COLO668 (cell line): ENCODE results near the gene MAML2.

Experiments used
- DNase-seq: peaks from one replicate; lab custom pipeline; 2025; ENCODE audit not compliant: unreplicated experiment; lab: John Stamatoyannopoulos, UW

MAML2 gene

GRCh38 chr11:96161307-96162089 lies 181.5 kb downstream of the MAML2 start:
- DNase-seq: no peak

DNA sequence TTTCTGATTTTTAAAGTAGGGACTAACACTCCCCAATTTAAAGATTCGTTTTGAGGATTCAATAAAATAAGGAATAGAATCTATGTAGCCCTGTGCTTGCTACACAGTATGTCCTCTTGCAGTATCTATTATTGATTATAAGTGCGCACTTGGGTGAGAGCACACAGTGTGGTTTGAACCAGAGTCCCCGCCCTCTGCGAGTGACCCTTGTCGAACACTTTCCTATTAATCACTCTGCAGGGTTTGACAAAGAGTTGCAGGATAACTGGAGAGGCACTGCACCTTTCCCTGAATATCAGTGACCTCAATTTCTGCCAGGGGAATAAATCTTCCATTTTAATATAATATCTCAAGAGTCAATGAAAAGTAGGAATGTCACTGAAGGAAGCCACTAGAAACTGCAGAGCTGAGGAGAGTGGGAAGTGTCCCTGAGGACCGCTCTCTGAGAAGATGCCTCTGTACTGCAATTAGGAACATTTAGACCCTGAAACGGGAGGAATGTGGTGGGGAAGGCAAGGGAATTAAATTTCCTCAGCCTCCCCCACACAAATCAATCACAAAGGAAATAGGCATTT lies 182.2 kb downstream of the MAML2 start:
- no peak for DNase-seq

DNA sequence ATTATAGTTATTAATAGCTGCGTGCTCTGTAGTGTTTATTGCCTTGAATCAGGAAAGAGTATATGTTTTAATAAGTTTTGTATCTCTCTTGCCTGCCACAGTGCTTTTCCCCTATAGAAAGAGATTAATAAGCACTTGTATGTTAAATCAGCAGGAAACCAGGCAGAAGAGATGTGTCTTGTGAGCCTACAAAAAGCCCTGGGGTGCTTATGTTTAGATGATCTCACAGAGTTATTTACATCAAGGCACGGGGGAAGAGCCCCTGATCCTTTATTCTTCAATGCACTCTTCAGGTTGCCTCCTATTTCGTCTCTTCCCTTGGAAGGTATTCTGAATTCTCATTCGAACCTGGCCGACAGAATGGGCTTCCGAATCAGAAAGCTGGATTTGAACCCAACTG lies 183.0 kb downstream of the MAML2 start:
- no peak for DNase-seq

- DNase-seq: no peak
Measured at GRCh38 chr11:96158126-96158525, 184.9 kb downstream of the MAML2 start.

DNA sequence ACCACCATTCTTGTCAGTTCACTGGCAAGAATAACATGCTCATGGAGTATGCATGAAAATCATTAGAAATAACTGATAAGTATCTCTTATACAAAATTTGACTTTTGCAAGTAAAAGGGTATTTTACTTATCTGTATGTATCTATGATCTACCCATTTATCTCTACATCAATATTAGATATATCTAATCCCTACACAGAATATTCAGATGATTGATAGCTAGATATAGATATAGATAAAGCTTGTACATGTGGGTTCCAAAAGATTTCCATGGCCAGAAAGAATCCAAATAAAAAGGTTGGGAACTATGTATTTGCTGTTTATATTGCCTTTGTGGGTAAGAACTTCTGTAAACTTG lies 185.5 kb downstream of the MAML2 start:
- DNase-seq: no peak

DNA sequence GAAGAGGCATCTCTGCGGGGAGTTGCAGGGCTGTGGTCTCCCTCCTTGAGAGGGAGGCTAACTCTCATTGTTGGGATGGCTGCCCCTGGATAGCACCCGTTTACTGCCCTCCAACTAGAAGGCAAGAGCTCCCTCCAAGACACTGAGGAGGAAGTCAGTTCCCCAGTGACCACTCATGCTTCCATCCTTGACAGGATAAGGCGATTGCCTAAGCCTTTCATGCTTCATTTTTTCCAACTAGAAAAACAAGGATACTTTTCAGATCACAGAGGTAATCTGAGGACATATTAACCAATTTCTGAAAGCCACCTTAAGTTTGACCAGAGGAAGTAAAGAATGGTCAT lies 186.6 kb downstream of the MAML2 start:
- DNase-seq: no peak

GRCh38 chr11:96155627-96156378 lies 187.2 kb downstream of the MAML2 start:
- no peak for DNase-seq

DNA sequence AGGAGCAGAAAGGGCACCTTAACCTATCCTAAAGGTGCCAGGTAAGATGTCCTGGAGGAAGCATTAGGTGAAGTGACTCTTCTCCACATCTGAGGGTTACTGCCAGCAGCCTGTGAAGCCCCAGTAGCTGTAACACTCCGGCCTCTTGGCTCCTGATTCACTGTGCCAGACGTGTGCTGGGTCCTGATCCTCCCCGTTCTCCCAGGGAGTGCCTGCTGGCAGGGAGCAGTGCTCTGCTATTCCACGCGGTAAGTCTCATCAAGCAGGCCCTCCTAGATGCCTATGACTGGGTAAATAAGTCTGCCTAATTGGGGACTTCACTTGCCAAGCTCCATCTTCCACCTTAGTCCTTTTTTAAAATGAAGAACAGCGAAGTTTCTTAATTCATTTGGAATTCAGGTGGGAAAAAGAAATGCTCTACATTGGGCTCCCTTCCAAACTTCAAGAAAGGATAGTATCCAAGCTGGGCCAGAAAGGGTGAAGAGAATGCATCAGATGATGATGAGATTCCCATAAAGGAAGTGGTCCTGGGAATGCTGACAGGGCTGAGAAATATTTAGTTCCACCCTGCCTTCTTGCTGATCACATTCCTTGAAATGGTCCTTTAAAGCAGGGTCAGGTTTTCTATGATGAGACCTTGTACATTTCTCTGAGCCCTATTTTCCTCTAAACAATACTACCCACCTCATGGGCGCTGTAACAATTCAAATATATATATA lies 188.0 kb downstream of the MAML2 start:
- DNase-seq: no peak

DNA sequence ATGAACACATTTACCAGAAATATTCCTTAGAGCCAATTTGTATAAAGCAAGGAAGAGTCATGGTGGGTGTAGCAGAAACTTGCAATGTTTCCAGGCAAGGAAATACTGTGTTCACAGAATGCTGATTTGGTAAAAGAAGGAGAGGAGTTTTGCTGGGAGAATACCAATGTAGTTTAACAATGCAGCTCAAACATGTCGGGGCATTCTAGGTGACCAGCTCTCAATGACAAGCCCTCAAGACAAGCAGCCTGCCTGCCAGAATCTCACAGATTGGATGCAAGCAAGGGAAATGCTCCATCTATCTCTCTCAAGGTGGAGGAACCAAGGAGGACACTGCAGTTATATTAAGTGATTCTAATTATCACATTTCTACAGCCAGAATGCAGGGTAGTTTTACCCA lies 190.4 kb downstream of the MAML2 start:
- no peak for DNase-seq

GRCh38 chr11:96151501-96151900 lies 191.5 kb downstream of the MAML2 start:
- DNase-seq: no peak

DNA sequence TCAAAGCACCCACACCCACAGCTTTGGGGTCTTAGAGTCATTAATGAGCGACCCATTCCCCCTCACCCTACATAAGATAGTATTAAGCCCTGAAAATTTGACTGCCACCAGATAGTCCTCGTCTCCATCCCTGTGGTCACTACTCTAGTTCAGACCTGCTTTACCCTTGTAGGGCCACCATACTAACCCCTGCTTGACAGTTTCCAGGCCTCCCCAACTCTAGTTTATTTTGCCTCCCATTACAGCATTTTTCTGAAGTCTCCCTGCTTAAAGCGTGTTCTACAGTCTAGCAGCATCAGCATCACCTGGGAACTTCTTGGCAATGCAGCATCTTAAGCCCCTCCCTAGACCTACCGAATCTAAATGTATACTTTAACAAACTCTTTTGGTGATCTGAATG lies 192.4 kb downstream of the MAML2 start:
- no peak for DNase-seq

GRCh38 chr11:96149743-96150555 lies 193.0 kb downstream of the MAML2 start:
- DNase-seq: no peak

- DNase-seq: no peak
Measured at GRCh38 chr11:96147906-96148486, 195.0 kb downstream of the MAML2 start.

GRCh38 chr11:96147186-96147585 lies 195.8 kb downstream of the MAML2 start:
- no peak for DNase-seq

DNA sequence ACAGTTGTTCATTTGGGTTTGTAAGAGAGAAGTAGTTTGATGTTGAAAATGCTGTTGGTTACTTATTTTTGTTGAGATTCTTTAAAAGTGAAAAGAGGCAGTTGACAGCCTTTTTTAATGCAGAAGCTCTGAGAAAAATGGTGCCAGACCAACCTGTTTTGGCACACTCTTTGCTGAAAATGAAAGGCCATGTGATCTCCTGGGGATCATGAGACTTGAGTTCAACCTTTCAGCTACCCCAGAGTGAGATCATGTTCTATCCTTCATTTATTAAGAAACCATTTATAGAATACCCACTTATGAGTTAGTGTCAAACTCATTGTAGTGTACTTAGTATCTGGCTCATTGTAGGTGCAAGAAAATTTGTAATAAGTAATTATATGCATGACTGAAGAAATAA lies 196.2 kb downstream of the MAML2 start:
- no peak for DNase-seq

- DNase-seq: no peak
Measured at GRCh38 chr11:96145163-96145585, 197.8 kb downstream of the MAML2 start.

DNA sequence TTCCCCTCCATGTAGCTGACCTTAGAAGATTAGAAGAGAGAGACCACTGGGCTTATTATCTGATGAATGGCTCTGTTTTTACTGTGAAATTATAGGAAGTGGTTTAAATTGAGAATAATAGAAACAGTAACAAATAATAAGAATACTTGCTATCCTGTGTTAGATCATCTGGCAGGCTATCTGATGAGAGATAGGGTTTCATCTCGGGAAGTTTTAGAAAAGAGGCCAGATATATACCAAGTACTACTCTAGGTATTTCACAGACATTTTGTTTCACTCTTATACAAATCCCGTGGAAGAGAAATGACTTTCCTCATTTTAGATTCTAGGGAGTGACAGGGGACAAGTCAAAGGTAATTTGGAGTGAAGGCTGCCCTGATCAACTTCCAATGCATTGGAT lies 198.4 kb downstream of the MAML2 start:
- DNase-seq: no peak

GRCh38 chr11:96143041-96143521 lies 199.9 kb downstream of the MAML2 start:
- no peak for DNase-seq

DNA sequence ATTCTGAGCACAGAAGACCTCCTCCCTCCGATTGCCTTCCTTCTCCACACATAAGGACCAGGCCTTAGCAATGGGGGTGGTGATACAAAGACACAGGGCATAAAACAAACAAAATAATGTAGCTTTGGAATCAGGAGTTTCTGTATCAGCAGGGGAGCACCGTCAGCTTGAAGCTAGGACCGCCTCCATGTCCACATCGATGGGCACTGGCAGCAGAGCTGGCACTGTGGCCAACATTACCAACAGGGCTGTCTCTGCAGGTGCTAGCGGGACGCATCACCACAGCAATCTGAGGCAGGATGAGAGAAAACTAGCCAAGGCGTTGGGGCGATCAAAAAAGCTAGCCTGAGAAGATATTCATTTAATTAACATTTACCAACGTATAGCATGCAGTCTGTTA lies 201.4 kb downstream of the MAML2 start:
- DNase-seq: no peak

GRCh38 chr11:96139691-96140090 lies 203.3 kb downstream of the MAML2 start:
- DNase-seq: no peak
